ENCODE results near the gene PPIL4.

- TF ChIP-seq, protein P1, sequence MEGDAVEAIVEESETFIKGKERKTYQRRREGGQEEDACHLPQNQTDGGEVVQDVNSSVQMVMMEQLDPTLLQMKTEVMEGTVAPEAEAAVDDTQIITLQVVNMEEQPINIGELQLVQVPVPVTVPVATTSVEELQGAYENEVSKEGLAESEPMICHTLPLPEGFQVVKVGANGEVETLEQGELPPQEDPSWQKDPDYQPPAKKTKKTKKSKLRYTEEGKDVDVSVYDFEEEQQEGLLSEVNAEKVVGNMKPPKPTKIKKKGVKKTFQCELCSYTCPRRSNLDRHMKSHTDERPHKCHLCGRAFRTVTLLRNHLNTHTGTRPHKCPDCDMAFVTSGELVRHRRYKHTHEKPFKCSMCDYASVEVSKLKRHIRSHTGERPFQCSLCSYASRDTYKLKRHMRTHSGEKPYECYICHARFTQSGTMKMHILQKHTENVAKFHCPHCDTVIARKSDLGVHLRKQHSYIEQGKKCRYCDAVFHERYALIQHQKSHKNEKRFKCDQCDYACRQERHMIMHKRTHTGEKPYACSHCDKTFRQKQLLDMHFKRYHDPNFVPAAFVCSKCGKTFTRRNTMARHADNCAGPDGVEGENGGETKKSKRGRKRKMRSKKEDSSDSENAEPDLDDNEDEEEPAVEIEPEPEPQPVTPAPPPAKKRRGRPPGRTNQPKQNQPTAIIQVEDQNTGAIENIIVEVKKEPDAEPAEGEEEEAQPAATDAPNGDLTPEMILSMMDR (IDR thresholded peaks at IDR 0.05; ENCODE audit: borderline replicate concordance, extremely low read depth, low read length, poor library complexity, severe bottlenecking): no peak
- no peak for TF ChIP-seq EZH2 (IDR thresholded peaks at IDR 0.05; ENCODE audit: borderline replicate concordance, low read depth, low read length, severe bottlenecking)
Measured at GRCh38 chr6:149463781-149464180, 82.1 kb downstream of the PPIL4 start.

Measured in DND-41 (cell line).